GM06990 (cell line): Measurements from ENCODE around the gene GRP.
A peak's percentile ranks its signal among the peaks of the same experiment; 100 is the strongest.

Experiments used
- DNase-seq: peaks from one replicate; pipeline ENCODE4 v3.0.0-alpha.2; 2011; ENCODE audit not compliant: insufficient read length; ENCODE audit errors: extremely low read depth
- H3K27me3 ChIP-seq: replicated peaks from 2 replicates; pipeline ENCODE4 v1.6.0; 2011; ENCODE audit warnings: low read length; ENCODE audit not compliant: control insufficient read depth, insufficient read depth
- H3K36me3 ChIP-seq: 2 replicates; pipeline ENCODE4 v1.5.1; 2011; ENCODE audit warnings: low read length; ENCODE audit not compliant: control insufficient read depth, insufficient read depth
- H3K4me3 ChIP-seq: replicated peaks from 2 replicates; pipeline ENCODE4 v1.5.1; 2011; ENCODE audit warnings: low read depth, mild to moderate bottlenecking, control low read depth, low read length
- TF ChIP-seq, protein P1 (sequence below): IDR thresholded peaks from 2 replicates; pipeline ENCODE4 v1.5.1; 2011; ENCODE audit warnings: low read length, control low read depth, mild to moderate bottlenecking, inconsistent platforms; ENCODE audit not compliant: insufficient read depth, poor library complexity, severe bottlenecking

Gene GRP

DNA sequence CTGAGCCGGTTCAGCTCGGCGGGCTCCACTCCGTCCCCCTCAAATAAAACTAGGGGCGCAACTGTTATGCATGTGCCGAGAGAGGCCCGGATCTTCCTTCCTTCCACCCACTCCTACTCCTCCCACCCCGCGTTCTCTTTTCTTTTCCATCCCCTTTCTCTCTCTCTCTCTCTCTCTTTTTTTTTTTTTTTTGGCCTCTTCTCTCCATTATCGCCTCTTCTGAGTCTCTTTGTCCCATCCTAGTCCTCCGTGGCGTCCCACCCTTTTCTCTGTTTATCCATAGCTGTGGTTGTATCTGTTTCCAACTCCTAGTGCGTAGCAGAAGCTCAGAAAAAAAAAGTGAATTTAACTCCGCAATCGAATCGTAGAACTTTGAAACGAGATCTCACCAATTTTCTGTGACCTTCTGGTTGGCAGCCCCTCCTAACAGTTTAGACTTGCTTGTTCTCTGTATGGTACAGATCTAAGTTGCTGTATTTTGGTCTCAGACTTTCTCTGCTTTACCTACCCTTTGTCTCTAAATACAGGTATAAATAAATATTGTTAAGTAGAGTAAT is 49.7 kb downstream of the GRP start:
- no peaks in the 10 kb centered on the region for H3K36me3 ChIP-seq

DNA sequence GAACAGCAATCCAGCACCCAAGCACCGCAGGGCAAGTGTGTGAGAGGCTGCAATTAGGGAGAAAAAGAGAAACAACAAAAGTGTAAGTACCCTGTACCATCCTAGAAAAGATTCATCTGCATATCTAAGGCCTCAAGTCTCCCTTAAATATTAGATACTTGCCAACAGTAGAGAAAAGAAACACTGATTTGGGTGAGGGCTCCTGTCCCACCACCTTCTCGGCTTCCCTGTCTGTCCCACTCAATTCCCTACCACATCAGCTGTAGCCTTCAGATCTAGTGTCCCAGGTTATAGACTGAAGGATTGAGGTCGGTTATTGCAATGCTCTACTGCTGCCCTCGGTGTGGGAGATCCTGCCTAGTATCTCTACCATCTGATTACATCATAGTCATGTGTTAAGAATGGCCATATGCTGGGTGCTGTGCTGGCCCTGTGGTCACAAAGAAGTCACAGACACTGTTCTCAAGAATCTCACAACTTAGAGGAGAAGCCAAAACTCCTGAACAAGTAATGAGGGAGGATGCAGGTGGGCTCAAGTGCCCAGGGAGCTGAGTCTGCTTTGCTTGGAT is 50.8 kb downstream of the GRP start:
- H3K27me3 ChIP-seq, result peaks cover 4% of the 10 kb centered on the region
- no peak for DNase-seq

More for the DNA sequence above, 49.7 kb downstream of the GRP start:
- Histone ChIP-seq H3K27me3 (peaks cover 2% of the 10 kb centered on the region), H3K4me3 (no peak overlapping the region)
- no peak for DNase-seq
- TF ChIP-seq, protein P1, sequence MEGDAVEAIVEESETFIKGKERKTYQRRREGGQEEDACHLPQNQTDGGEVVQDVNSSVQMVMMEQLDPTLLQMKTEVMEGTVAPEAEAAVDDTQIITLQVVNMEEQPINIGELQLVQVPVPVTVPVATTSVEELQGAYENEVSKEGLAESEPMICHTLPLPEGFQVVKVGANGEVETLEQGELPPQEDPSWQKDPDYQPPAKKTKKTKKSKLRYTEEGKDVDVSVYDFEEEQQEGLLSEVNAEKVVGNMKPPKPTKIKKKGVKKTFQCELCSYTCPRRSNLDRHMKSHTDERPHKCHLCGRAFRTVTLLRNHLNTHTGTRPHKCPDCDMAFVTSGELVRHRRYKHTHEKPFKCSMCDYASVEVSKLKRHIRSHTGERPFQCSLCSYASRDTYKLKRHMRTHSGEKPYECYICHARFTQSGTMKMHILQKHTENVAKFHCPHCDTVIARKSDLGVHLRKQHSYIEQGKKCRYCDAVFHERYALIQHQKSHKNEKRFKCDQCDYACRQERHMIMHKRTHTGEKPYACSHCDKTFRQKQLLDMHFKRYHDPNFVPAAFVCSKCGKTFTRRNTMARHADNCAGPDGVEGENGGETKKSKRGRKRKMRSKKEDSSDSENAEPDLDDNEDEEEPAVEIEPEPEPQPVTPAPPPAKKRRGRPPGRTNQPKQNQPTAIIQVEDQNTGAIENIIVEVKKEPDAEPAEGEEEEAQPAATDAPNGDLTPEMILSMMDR, result no peak

DNA sequence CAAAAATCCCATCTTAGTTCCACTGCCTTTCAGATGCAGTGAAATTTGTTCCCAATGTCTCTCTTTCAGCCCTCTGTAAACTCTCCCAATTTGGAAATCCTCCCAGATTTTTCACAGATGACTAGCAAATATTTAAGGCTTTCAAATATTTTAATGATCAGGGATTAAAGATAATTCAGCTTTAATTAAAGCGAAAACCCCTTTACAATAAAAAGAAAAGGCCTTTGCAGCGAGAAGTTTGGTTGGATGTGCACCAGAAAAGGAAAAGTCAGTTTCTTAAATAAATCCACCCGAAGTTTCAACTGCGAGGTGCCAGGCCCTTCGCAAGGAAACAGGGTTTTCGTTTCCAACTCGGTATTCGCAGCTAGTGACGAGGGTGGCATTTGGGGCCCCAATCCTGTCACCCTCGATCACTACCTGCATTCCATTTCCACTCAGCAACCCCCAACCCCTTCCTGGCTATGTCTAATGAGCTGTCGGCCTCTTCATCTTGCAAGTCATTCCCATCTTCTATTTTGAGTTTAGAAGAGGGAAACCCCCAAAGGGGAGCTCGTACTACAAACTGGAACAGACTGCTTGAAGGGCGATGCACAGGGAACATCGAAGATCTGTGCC is 51.8 kb downstream of the GRP start:
- TF ChIP-seq, protein P1, result no peak
- no peak for DNase-seq
- peaks cover 4% of the 10 kb centered on the region for H3K27me3 ChIP-seq
- H3K36me3 ChIP-seq, result no peaks in the 10 kb centered on the region
- no peak overlapping the region for H3K4me3 ChIP-seq

More for the DNA sequence above, 50.8 kb downstream of the GRP start:
- no peaks in the 10 kb centered on the region for H3K36me3 ChIP-seq
- H3K4me3 ChIP-seq, result no peak overlapping the region
- TF ChIP-seq, protein P1, result no peak

DNA sequence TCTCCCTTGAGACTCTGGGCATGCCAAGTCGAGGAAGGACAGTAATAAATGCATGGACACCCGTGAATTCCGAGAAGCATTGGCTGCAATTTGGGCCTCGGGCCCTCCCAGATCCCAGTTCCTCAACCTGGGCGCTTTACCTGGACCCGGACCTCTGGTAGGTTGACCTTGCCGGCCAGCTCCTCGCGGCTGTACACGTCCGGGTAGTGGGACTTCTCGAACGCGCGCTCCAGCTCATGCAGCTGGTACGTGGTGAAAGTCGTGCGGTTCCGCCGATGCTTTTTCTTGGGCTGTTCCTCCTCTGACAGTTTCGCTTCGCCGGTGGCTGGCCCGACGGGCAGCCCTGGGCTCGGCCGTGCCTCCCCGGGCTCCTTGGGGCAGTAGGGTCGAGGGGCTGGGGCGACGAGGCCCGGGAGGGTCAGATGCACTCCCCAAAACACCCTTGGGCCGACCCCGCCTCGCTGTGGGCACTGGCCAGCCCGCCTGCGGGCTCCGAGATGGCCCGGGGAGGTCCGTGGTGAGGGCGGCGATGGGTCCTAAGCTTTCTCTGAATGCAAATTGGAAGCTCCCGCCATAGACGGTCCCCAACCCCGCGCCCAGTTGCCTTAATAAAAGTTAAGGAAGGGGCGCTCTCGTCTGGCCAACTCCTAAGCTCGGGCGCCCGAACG is 52.4 kb downstream of the GRP start:
- Histone ChIP-seq H3K27me3 (peaks cover 4% of the 10 kb centered on the region), H3K36me3 (no peaks in the 10 kb centered on the region), H3K4me3 (no peak overlapping the region; the same call in 1 of the 2 replicates)
- DNase-seq, result no peak
- TF ChIP-seq, protein P1, result no peak

DNA sequence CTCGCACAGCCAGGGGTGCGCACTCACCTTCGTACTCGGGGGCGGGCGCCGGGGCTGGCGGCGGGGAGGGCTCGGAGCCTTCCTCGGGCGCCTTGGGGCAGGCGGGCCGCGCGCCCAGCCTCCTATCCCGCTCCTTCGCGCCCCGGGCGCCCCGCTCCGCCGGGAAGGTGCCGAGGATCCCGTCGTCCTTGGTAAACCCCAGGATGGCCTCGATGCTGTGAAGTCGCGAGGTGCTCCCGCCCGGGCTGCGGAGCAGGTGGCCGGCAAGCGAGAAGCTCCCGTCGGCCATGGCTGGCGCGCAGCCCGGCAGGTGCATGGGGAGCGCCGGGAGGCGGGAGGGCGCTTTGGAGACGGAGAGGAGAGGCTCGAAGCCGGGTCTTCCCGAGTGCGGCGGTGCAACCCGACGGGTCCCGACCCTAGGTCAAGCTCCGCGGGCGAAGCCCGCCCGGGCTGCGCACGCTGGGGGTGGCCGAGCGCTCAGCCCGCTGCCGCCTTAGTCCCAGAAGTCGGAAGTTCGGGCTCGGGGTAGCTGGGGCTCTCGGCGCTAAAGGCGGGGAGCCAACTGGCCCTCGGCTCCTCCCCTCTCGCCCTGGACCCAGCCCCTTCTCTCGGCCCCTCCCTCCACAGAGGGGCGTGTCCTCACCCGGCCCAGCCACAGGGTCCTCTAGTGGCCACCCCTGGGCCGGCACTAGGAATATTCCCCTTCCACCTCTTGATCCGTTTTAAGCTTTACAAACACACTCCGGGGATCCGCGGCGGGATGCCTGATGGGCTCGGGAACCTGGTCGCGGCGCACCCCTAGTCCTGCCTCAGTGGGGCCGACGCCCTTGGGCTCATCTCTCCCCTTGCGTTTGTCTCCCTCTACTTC is 53.2 kb downstream of the GRP start, which contains the start of gene RAX:
RAX (minus strand) TSS at position 564 of the 868 bp plus-strand sequence; CDS start at position 316, 248 bp downstream.
- TF ChIP-seq, protein P1, result peak; percentile 11
- H3K4me3 ChIP-seq, result no peak within 1 kb of the TSS; the same call in 1 of the 2 replicates
- H3K27me3 ChIP-seq, result peaks cover 4% of the 10 kb centered on the region
- DNase-seq, result no peak
- no peaks in the 10 kb centered on the region for H3K36me3 ChIP-seq
